A549 (cell line): ENCODE measurements around the gene PERCC1. TPM values are rescaled to one million over a fixed set of nuclear protein-coding genes. Genes with fewer than 3 reads are reported as not detected.

Experiments used
- ATAC-seq, 2 experiments: fragments of 200-7000 bp in 1 of 2; fragments of >200 bp in 1 of 2; cut with Nextera tagmentation in 1 of 2; cut with Tn5 transposase in 1 of 2; 3 replicates each; pipeline versions ENCODE4 v1.8.0 to v1.9.1; 2018 to 2020; ENCODE audit warnings: mild to moderate bottlenecking in 1 of 2, moderate library complexity in 1 of 2
- CTCF ChIA-PET: fragments of 300-600 bp; sonication (Branson Sonifier 250); formaldehyde crosslinking; extraction: SDS; loops from one replicate; lab custom pipeline; 2021; ENCODE audit warnings: antibody characterized with exemption, inconsistent platforms; lab: Yijun Ruan, JAX
- POLR2A ChIA-PET: fragments of 350-600 bp; formaldehyde crosslinking; extraction: SDS; loops from one replicate; lab custom pipeline; 2021; ENCODE audit warnings: antibody characterized with exemption, inconsistent platforms; lab: Yijun Ruan, JAX
- DNase-seq, 2 experiments: peaks; one replicate each; pipeline versions ENCODE4 v3.0.0 to v3.0.0-alpha.2; 2011 to 2016; ENCODE audit warnings: low read depth in 1 of 2, low spot score in 1 of 2
- FAIRE-seq: peaks from 2 replicates; lab custom pipeline; 2011; peaks lifted over from hg19 to GRCh38; lab: Jason Lieb, UNC
- H3K27ac ChIP-seq, 2 experiments: fragments of >200 bp; sonication (Bioruptor Twin); formaldehyde crosslinking; 3 replicates each; pipeline ENCODE4 v1.5.1; 2016 to 2017
- H3K4me1 ChIP-seq: fragments of >200 bp; sonication (Bioruptor Twin); formaldehyde crosslinking; 3 replicates; pipeline ENCODE4 v1.6.1; 2016
- H3K4me2 ChIP-seq: fragments of >200 bp; sonication (Bioruptor Twin); formaldehyde crosslinking; 3 replicates; pipeline ENCODE4 v1.6.1; 2016
- H3K4me3 ChIP-seq: fragments of >200 bp; sonication (Bioruptor Twin); formaldehyde crosslinking; 3 replicates; pipeline ENCODE4 v1.5.1; 2016
- H3K9me3 ChIP-seq: fragments of >200 bp; sonication (Bioruptor Twin); formaldehyde crosslinking; 3 replicates; pipeline ENCODE4 v1.6.1; 2016
- BHLHE40 ChIP-seq: IDR thresholded peaks from 2 replicates; pipeline ENCODE4 v1.6.1; 2012; ENCODE audit warnings: low read depth, low read length, inconsistent platforms
- CHD2 ChIP-seq: fragments of 150-350 bp; IDR thresholded peaks from 2 replicates; pipeline ENCODE4 v1.6.1; 2014; ENCODE audit warnings: low read length; ENCODE audit not compliant: partially characterized antibody
- FOSB ChIP-seq: fragments of 250-450 bp; sonication (Bioruptor Pico); IDR thresholded peaks from 2 replicates; pipeline ENCODE4 v1.5.0; 2020; ENCODE audit warnings: mild to moderate bottlenecking, moderate library complexity
- FOSL2 ChIP-seq, 2 experiments: fragments of 450-650 bp in 1 of 2; fragments of >200 bp in 1 of 2; sonication (Bioruptor Twin) in 1 of 2; formaldehyde crosslinking; IDR thresholded peaks; 2 replicates each; pipeline versions ENCODE4 v1.5.0 to v1.6.1; 2016 to 2020; ENCODE audit warnings: mild to moderate bottlenecking in 1 of 2, moderate library complexity in 1 of 2
- FOXS1 ChIP-seq: fragments of 250-450 bp; sonication (Bioruptor Pico); IDR thresholded peaks from 2 replicates; pipeline ENCODE4 v1.5.0; 2020; ENCODE audit warnings: mild to moderate bottlenecking, moderate library complexity
- GATA3 ChIP-seq: IDR thresholded peaks from 2 replicates; pipeline ENCODE4 v1.6.1; 2012; ENCODE audit warnings: borderline replicate concordance
- HDAC2 ChIP-seq: fragments of 200-600 bp; sonication (generic); IDR thresholded peaks from 2 replicates; pipeline ENCODE4 v1.6.1; 2016
- HES2 ChIP-seq: fragments of >200 bp; sonication (Bioruptor Twin); formaldehyde crosslinking; IDR thresholded peaks from 2 replicates; pipeline ENCODE4 v1.6.1; 2016
- JUNB ChIP-seq: fragments of >200 bp; sonication (Bioruptor Twin); formaldehyde crosslinking; IDR thresholded peaks from 2 replicates; pipeline ENCODE4 v1.6.1; 2016
- KDM5A ChIP-seq: fragments of 200-600 bp; sonication (generic); IDR thresholded peaks from 2 replicates; pipeline ENCODE4 v1.6.1; 2016; ENCODE audit warnings: antibody characterized with exemption, mild to moderate bottlenecking
- MAX ChIP-seq: IDR thresholded peaks from 2 replicates; pipeline ENCODE4 v1.6.1; 2012
- POLR2A ChIP-seq: IDR thresholded peaks from 2 replicates; pipeline ENCODE4 v1.6.1; 2012; ENCODE audit warnings: mild to moderate bottlenecking, low read length
- RAD21 ChIP-seq, 2 experiments: fragments of >200 bp in 1 of 2; sonication (Bioruptor Twin) in 1 of 2; formaldehyde crosslinking in 1 of 2; IDR thresholded peaks in 1 of 2; conservative IDR thresholded peaks in 1 of 2; 2 replicates in 1 of 2; 3 replicates in 1 of 2; pipeline ENCODE4 v1.6.1; 2012 to 2018; ENCODE audit warnings: inconsistent platforms in 1 of 2
- REST ChIP-seq: fragments of 200-600 bp; sonication (generic); IDR thresholded peaks from 2 replicates; pipeline ENCODE4 v1.6.1; 2016; ENCODE audit warnings: antibody characterized with exemption, mild to moderate bottlenecking, moderate library complexity
- RNF2 ChIP-seq: fragments of 200-600 bp; sonication (generic); IDR thresholded peaks from 2 replicates; pipeline ENCODE4 v1.6.1; 2016; ENCODE audit warnings: low read depth, mild to moderate bottlenecking, antibody characterized with exemption, moderate library complexity, borderline replicate concordance
- TFCP2L1 ChIP-seq: fragments of 250-450 bp; sonication (Bioruptor Pico); IDR thresholded peaks from 2 replicates; pipeline ENCODE4 v1.5.0; 2021; ENCODE audit warnings: mild to moderate bottlenecking
- USF2 ChIP-seq: fragments of 450-650 bp; IDR thresholded peaks from 2 replicates; pipeline ENCODE4 v1.6.1; 2014; ENCODE audit warnings: antibody characterized with exemption
- ZSCAN20 ChIP-seq: fragments of 250-450 bp; sonication (Bioruptor Pico); IDR thresholded peaks from 2 replicates; pipeline ENCODE4 v1.8.0; 2022; ENCODE audit warnings: mild to moderate bottlenecking, moderate library complexity
- WGBS: methylation state at CpG from one replicate; pipeline ENCODE4 v1.1.6; 2017; ENCODE audit errors: missing lambda C conversion rate; 5-methylcytosine and 5-hydroxymethylcytosine counted together
- polyA plus RNA-seq, 4 experiments: library from polyadenylated mRNA; depleted of rRNA in 3 of 4; stranded (reverse); fragments of >200 nt; fragmentation: RNase III in 1 of 4; extraction: RNeasy Plus Mini Kit Qiagen cat#74134 plus additional on column Dnase treatment in 1 of 4; gene quantifications; 2 replicates in 3 of 4; 3 replicates in 1 of 4; pipeline ENCODE4 v1.2.3, GENCODE V29; 2011 to 2017

The PERCC1 gene
- polyA plus RNA-seq, 2 of the 4 experiments (the other 2 are of a cell fraction): not detected

GRCh38 chr16:1453316-1453715, 22.4 kb downstream of the PERCC1 start:
- Histone ChIP-seq H3K27ac (no peak overlapping the region), H3K4me1 (no peaks in the 10 kb centered on the region), H3K4me2 (no peak overlapping the region), H3K4me3 (no peak overlapping the region), H3K9me3 (no peaks in the 10 kb centered on the region)
- FAIRE-seq (no peak), ATAC-seq (no peak), DNase-seq (no peak)
- TF ChIP-seq FOSL2 (IDR thresholded peaks at IDR 0.05) (no peak), FOSL2 (CRISPR knock-in tag; IDR thresholded peaks at IDR 0.05) (no peak), POLR2A (no peak), TFCP2L1 (no peak), RNF2 (no peak), MAX (no peak), JUNB (no peak)
- WGBS: 87% methylated on average over 9 of the region's 19 CpGs
- ChIA-PET POLR2A (no interaction called here), CTCF (interaction anchor here (0.6 to 1.7 kb wide), 4 partner anchors 11 to 90 kb away, joined by 3 to 4 read pairs (median 4); no protein-coding TSS in a partner anchor)

GRCh38 chr16:1454561-1454960, 23.7 kb downstream of the PERCC1 start:
- Histone ChIP-seq H3K27ac (no peak overlapping the region), H3K4me3 (no peak overlapping the region), H3K4me1 (no peaks in the 10 kb centered on the region), H3K4me2 (no peak overlapping the region), H3K9me3 (no peaks in the 10 kb centered on the region)
- no peak for TF ChIP-seq GATA3
- no peak for TF ChIP-seq HDAC2
- TF ChIP-seq FOSB (CRISPR knock-in tag): no peak
- TF ChIP-seq HES2: no peak
- no peak for TF ChIP-seq CHD2
- TF ChIP-seq BHLHE40: no peak
- TF ChIP-seq FOXS1: no peak
- no peak for TF ChIP-seq RAD21 (conservative IDR thresholded peaks at IDR 0.05 in 1 of 2, IDR thresholded peaks at IDR 0.05 in 1 of 2)
- no peak for TF ChIP-seq REST
- no peak for TF ChIP-seq ZSCAN20 (CRISPR knock-in tag)
- TF ChIP-seq KDM5A: no peak
- TF ChIP-seq USF2: no peak
- FAIRE-seq (no peak), ATAC-seq (no peak), DNase-seq (no peak)
- WGBS: 85% methylated on average over 12 of the region's 17 CpGs
- ChIA-PET CTCF (interaction anchor here (0.8 to 1.7 kb wide), 2 partner anchors 11 to 13 kb away, joined by 3 to 4 read pairs; partner anchors contain the start of gene CCDC154), POLR2A (no interaction called here)
